A549 (cell line): ENCODE results near the gene DHRS3. TPM values are rescaled to one million over a fixed set of nuclear protein-coding genes. Genes with fewer than 3 reads are reported as not detected.

ENCODE experiments used
- ATAC-seq, 2 experiments: fragments of 200-7000 bp in 1 of 2; fragments of >200 bp in 1 of 2; cut with Nextera tagmentation in 1 of 2; cut with Tn5 transposase in 1 of 2; 3 replicates each; pipeline versions ENCODE4 v1.8.0 to v1.9.1; 2018 to 2020; ENCODE audit warnings: mild to moderate bottlenecking in 1 of 2, moderate library complexity in 1 of 2
- CTCF ChIA-PET: fragments of 300-600 bp; sonication (Branson Sonifier 250); formaldehyde crosslinking; extraction: SDS; loops from one replicate; lab custom pipeline; 2021; ENCODE audit warnings: antibody characterized with exemption, inconsistent platforms; lab: Yijun Ruan, JAX
- POLR2A ChIA-PET: fragments of 350-600 bp; formaldehyde crosslinking; extraction: SDS; loops from one replicate; lab custom pipeline; 2021; ENCODE audit warnings: antibody characterized with exemption, inconsistent platforms; lab: Yijun Ruan, JAX
- DNase-seq, 2 experiments: peaks; one replicate each; pipeline versions ENCODE4 v3.0.0 to v3.0.0-alpha.2; 2011 to 2016; ENCODE audit warnings: low read depth in 1 of 2, low spot score in 1 of 2
- FAIRE-seq: peaks from 2 replicates; lab custom pipeline; 2011; peaks lifted over from hg19 to GRCh38; lab: Jason Lieb, UNC
- H3K27ac ChIP-seq, 2 experiments: fragments of >200 bp; sonication (Bioruptor Twin); formaldehyde crosslinking; 3 replicates each; pipeline ENCODE4 v1.5.1; 2016 to 2017
- H3K4me1 ChIP-seq: fragments of >200 bp; sonication (Bioruptor Twin); formaldehyde crosslinking; 3 replicates; pipeline ENCODE4 v1.6.1; 2016
- H3K4me2 ChIP-seq: fragments of >200 bp; sonication (Bioruptor Twin); formaldehyde crosslinking; 3 replicates; pipeline ENCODE4 v1.6.1; 2016
- H3K4me3 ChIP-seq: fragments of >200 bp; sonication (Bioruptor Twin); formaldehyde crosslinking; 3 replicates; pipeline ENCODE4 v1.5.1; 2016
- H3K9me3 ChIP-seq: fragments of >200 bp; sonication (Bioruptor Twin); formaldehyde crosslinking; 3 replicates; pipeline ENCODE4 v1.6.1; 2016
- BCL3 ChIP-seq: fragments of >200 bp; sonication (Bioruptor Twin); formaldehyde crosslinking; IDR thresholded peaks from 3 replicates; pipeline ENCODE4 v1.6.1; 2016
- BHLHE40 ChIP-seq: IDR thresholded peaks from 2 replicates; pipeline ENCODE4 v1.6.1; 2012; ENCODE audit warnings: low read depth, low read length, inconsistent platforms
- CHD2 ChIP-seq: fragments of 150-350 bp; IDR thresholded peaks from 2 replicates; pipeline ENCODE4 v1.6.1; 2014; ENCODE audit warnings: low read length; ENCODE audit not compliant: partially characterized antibody
- CHD4 ChIP-seq: fragments of 200-600 bp; sonication (generic); IDR thresholded peaks from 2 replicates; pipeline ENCODE4 v1.6.1; 2016; ENCODE audit warnings: antibody characterized with exemption, mild to moderate bottlenecking, borderline replicate concordance
- EP300 ChIP-seq, 2 experiments: fragments of >200 bp; sonication (Bioruptor Twin); formaldehyde crosslinking; IDR thresholded peaks; 2 replicates in 1 of 2; 3 replicates in 1 of 2; pipeline ENCODE4 v1.6.1; 2016 to 2017
- GATA3 ChIP-seq: IDR thresholded peaks from 2 replicates; pipeline ENCODE4 v1.6.1; 2012; ENCODE audit warnings: borderline replicate concordance
- HDAC2 ChIP-seq: fragments of 200-600 bp; sonication (generic); IDR thresholded peaks from 2 replicates; pipeline ENCODE4 v1.6.1; 2016
- HOXB13 ChIP-seq: fragments of 250-450 bp; sonication (Bioruptor Pico); IDR thresholded peaks from 2 replicates; pipeline ENCODE4 v1.5.0; 2020; ENCODE audit warnings: low read depth, mild to moderate bottlenecking, moderate library complexity
- JUNB ChIP-seq: fragments of >200 bp; sonication (Bioruptor Twin); formaldehyde crosslinking; IDR thresholded peaks from 2 replicates; pipeline ENCODE4 v1.6.1; 2016
- KDM1A ChIP-seq: fragments of 200-600 bp; sonication (generic); IDR thresholded peaks from 2 replicates; pipeline ENCODE4 v1.6.1; 2016; ENCODE audit warnings: low read depth, mild to moderate bottlenecking
- KDM5A ChIP-seq: fragments of 200-600 bp; sonication (generic); IDR thresholded peaks from 2 replicates; pipeline ENCODE4 v1.6.1; 2016; ENCODE audit warnings: antibody characterized with exemption, mild to moderate bottlenecking
- MAZ ChIP-seq: fragments of 150-350 bp; IDR thresholded peaks from 2 replicates; pipeline ENCODE4 v1.6.1; 2014; ENCODE audit warnings: antibody characterized with exemption, low read depth, low read length, borderline replicate concordance
- MYC ChIP-seq: IDR thresholded peaks from 2 replicates; pipeline ENCODE4 v1.6.1; 2012; ENCODE audit warnings: mild to moderate bottlenecking, inconsistent platforms, low read length, improper control_type of control experiment, borderline replicate concordance
- NFE2L2 ChIP-seq: fragments of 150-350 bp; conservative IDR thresholded peaks from 2 replicates; pipeline ENCODE4 v1.6.1; 2014; ENCODE audit warnings: low read length
- NPAS2 ChIP-seq: fragments of 250-450 bp; sonication (Bioruptor Pico); IDR thresholded peaks from 2 replicates; pipeline ENCODE4 v1.8.0; 2022; ENCODE audit warnings: mild to moderate bottlenecking, moderate library complexity, borderline replicate concordance
- NR3C1 ChIP-seq: fragments of >200 bp; sonication (Bioruptor Twin); formaldehyde crosslinking; IDR thresholded peaks from 3 replicates; pipeline ENCODE4 v1.6.1; 2017
- POLR2A ChIP-seq: IDR thresholded peaks from 2 replicates; pipeline ENCODE4 v1.6.1; 2012; ENCODE audit warnings: mild to moderate bottlenecking, low read length
- RNF2 ChIP-seq: fragments of 200-600 bp; sonication (generic); IDR thresholded peaks from 2 replicates; pipeline ENCODE4 v1.6.1; 2016; ENCODE audit warnings: low read depth, mild to moderate bottlenecking, antibody characterized with exemption, moderate library complexity, borderline replicate concordance
- SMC3 ChIP-seq: fragments of >200 bp; sonication (Bioruptor Twin); formaldehyde crosslinking; IDR thresholded peaks from 3 replicates; pipeline ENCODE4 v1.6.1; 2018; ENCODE audit warnings: inconsistent platforms
- ZC3H11A ChIP-seq: fragments of 450-650 bp; IDR thresholded peaks from 2 replicates; pipeline ENCODE4 v1.6.1; 2014; ENCODE audit warnings: antibody characterized with exemption, mild to moderate bottlenecking
- ZNF302 ChIP-seq: fragments of 250-450 bp; sonication (Bioruptor Pico); IDR thresholded peaks from 2 replicates; pipeline ENCODE4 v1.9.0; 2021; ENCODE audit warnings: inconsistent platforms, mild to moderate bottlenecking, moderate library complexity
- ZSCAN20 ChIP-seq: fragments of 250-450 bp; sonication (Bioruptor Pico); IDR thresholded peaks from 2 replicates; pipeline ENCODE4 v1.8.0; 2022; ENCODE audit warnings: mild to moderate bottlenecking, moderate library complexity
- whole genome bisulfite sequencing: methylation state at CpG from one replicate; pipeline ENCODE4 v1.1.6; 2017; ENCODE audit errors: missing lambda C conversion rate; 5-methylcytosine and 5-hydroxymethylcytosine counted together
- polyA plus RNA-seq, 4 experiments: library from polyadenylated mRNA; depleted of rRNA in 3 of 4; stranded (reverse); fragments of >200 nt; fragmentation: RNase III in 1 of 4; extraction: RNeasy Plus Mini Kit Qiagen cat#74134 plus additional on column Dnase treatment in 1 of 4; gene quantifications; 2 replicates in 3 of 4; 3 replicates in 1 of 4; pipeline ENCODE4 v1.2.3, GENCODE V29; 2011 to 2017
- TF ChIP-seq, protein P1 (sequence below): fragments of >200 bp; sonication (Bioruptor Twin); formaldehyde crosslinking; IDR thresholded peaks from 3 replicates; pipeline ENCODE4 v1.5.1; 2016
- TF ChIP-seq, protein P2 (sequence below): fragments of 150-350 bp; IDR thresholded peaks from 2 replicates; pipeline ENCODE4 v1.6.1; 2014; ENCODE audit warnings: low read depth, mild to moderate bottlenecking, low read length
- TF ChIP-seq, protein P3 (sequence below): fragments of 250-450 bp; sonication (Bioruptor Pico); IDR thresholded peaks from 2 replicates; pipeline ENCODE4 v1.5.0; 2021; ENCODE audit warnings: mild to moderate bottlenecking, moderate library complexity, borderline replicate concordance

The DHRS3 gene
- polyA plus RNA-seq, 2 of the 4 experiments (the other 2 are of a cell fraction), result 62.7 to 79.7 TPM

GRCh38 chr1:12536023-12536639, 81.9 kb downstream of the DHRS3 start:
- DNase-seq, result no peak
- Histone ChIP-seq H3K4me2 (no peak overlapping the region), H3K27ac (no peak overlapping the region), H3K4me3 (no peak overlapping the region), H3K4me1 (peaks cover 15% of the 10 kb centered on the region), H3K9me3 (peaks cover 15% of the 10 kb centered on the region)
- TF ChIP-seq BCL3 (no peak), NR3C1 (no peak), ZC3H11A (no peak), HOXB13 (CRISPR knock-in tag) (no peak), KDM1A (no peak), JUNB (no peak), HDAC2 (no peak), EP300 (IDR thresholded peaks at IDR 0.05) (no peak), CHD4 (no peak), NPAS2 (CRISPR knock-in tag) (no peak)
- TF ChIP-seq, protein P1, sequence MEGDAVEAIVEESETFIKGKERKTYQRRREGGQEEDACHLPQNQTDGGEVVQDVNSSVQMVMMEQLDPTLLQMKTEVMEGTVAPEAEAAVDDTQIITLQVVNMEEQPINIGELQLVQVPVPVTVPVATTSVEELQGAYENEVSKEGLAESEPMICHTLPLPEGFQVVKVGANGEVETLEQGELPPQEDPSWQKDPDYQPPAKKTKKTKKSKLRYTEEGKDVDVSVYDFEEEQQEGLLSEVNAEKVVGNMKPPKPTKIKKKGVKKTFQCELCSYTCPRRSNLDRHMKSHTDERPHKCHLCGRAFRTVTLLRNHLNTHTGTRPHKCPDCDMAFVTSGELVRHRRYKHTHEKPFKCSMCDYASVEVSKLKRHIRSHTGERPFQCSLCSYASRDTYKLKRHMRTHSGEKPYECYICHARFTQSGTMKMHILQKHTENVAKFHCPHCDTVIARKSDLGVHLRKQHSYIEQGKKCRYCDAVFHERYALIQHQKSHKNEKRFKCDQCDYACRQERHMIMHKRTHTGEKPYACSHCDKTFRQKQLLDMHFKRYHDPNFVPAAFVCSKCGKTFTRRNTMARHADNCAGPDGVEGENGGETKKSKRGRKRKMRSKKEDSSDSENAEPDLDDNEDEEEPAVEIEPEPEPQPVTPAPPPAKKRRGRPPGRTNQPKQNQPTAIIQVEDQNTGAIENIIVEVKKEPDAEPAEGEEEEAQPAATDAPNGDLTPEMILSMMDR, result no peak
- WGBS, result 42% methylated on average over 1 of the region's 1 CpG
- CTCF ChIA-PET, result no interaction called here
- no peak for ATAC-seq
- FAIRE-seq, result no peak
- POLR2A ChIA-PET, result no interaction called here

- H3K27ac ChIP-seq, result peak overlapping the region in 1 of 2 experiments; percentile 56; a peak in 2 of 6 replicates
- H3K4me3 ChIP-seq, result no peak overlapping the region
- TF ChIP-seq EP300 (IDR thresholded peaks at IDR 0.05), result no peak
- no peak for TF ChIP-seq MYC
- TF ChIP-seq POLR2A, result no peak
- no peak for TF ChIP-seq ZNF302
- no peak for TF ChIP-seq GATA3
- TF ChIP-seq NFE2L2, result no peak
- no peak for TF ChIP-seq SMC3
- no peak for TF ChIP-seq RNF2
- TF ChIP-seq, all 56 proteins: peak for 0
- FAIRE-seq, result no peak
- no peak for DNase-seq
- Histone ChIP-seq H3K9me3 (peaks cover 15% of the 10 kb centered on the region), H3K4me1 (peaks cover 32% of the 10 kb centered on the region), H3K4me2 (no peak overlapping the region)
- ATAC-seq, result no peak
- CTCF ChIA-PET, result interaction anchor here (0.6 kb wide), 1 partner anchor 38 kb away, joined by 3 read pairs; no protein-coding TSS in a partner anchor
- WGBS, result 90% methylated on average over 19 of the region's 19 CpGs
- POLR2A ChIA-PET, result no interaction called here
Measured at GRCh38 chr1:12532405-12533315, 85.3 kb downstream of the DHRS3 start.

GRCh38 chr1:12531179-12531499, 86.9 kb downstream of the DHRS3 start:
- CTCF ChIA-PET, result interaction anchor here (0.9 kb wide), 1 partner anchor 11 kb away, joined by 3 read pairs; no protein-coding TSS in a partner anchor
- DNase-seq, result no peak
- Histone ChIP-seq H3K27ac (peak overlapping the region; percentile 43 to 89; a peak in 5 of 6 replicates), H3K4me2 (no peak overlapping the region), H3K4me1 (peaks cover 46% of the 10 kb centered on the region), H3K9me3 (peaks cover 11% of the 10 kb centered on the region), H3K4me3 (no peak overlapping the region)
- 96% methylated on average over 1 of the region's 1 CpG for WGBS
- POLR2A ChIA-PET, result no interaction called here
- FAIRE-seq, result no peak
- ATAC-seq, result no peak
- TF ChIP-seq BHLHE40, result no peak
- no peak for TF ChIP-seq SMC3
- TF ChIP-seq, protein P2, sequence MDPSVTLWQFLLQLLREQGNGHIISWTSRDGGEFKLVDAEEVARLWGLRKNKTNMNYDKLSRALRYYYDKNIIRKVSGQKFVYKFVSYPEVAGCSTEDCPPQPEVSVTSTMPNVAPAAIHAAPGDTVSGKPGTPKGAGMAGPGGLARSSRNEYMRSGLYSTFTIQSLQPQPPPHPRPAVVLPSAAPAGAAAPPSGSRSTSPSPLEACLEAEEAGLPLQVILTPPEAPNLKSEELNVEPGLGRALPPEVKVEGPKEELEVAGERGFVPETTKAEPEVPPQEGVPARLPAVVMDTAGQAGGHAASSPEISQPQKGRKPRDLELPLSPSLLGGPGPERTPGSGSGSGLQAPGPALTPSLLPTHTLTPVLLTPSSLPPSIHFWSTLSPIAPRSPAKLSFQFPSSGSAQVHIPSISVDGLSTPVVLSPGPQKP, result no peak
- no peak for TF ChIP-seq CHD2
- TF ChIP-seq, protein P1, result no peak
- TF ChIP-seq ZSCAN20 (CRISPR knock-in tag), result no peak
- no peak for TF ChIP-seq KDM5A
- no peak for TF ChIP-seq HDAC2
- no peak for TF ChIP-seq MAZ
- TF ChIP-seq CHD4, result no peak
- TF ChIP-seq, protein P3, sequence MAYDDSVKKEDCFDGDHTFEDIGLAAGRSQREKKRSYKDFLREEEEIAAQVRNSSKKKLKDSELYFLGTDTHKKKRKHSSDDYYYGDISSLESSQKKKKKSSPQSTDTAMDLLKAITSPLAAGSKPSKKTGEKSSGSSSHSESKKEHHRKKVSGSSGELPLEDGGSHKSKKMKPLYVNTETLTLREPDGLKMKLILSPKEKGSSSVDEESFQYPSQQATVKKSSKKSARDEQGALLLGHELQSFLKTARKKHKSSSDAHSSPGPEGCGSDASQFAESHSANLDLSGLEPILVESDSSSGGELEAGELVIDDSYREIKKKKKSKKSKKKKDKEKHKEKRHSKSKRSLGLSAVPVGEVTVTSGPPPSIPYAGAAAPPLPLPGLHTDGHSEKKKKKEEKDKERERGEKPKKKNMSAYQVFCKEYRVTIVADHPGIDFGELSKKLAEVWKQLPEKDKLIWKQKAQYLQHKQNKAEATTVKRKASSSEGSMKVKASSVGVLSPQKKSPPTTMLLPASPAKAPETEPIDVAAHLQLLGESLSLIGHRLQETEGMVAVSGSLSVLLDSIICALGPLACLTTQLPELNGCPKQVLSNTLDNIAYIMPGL (CRISPR knock-in tag), result no peak
